ENCODE results near the gene METRNL.
"Not testable (repeated sequence)": the region's sequence is repeated elsewhere in the genome, so short reads cannot be mapped to it uniquely, and the experiment has no call there.

METRNL gene, protein sequence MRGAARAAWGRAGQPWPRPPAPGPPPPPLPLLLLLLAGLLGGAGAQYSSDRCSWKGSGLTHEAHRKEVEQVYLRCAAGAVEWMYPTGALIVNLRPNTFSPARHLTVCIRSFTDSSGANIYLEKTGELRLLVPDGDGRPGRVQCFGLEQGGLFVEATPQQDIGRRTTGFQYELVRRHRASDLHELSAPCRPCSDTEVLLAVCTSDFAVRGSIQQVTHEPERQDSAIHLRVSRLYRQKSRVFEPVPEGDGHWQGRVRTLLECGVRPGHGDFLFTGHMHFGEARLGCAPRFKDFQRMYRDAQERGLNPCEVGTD

GRCh38 chr17:83079352-83079747, at the start of gene METRNL:
Gene METRNL (plus strand): TSS chr17:83079609. CDS start chr17:83079816, 207 bp downstream.
- in situ Hi-C loops (cut with MboI; ENCODE audit: low pct_unique_long_range_greater_than_20kb, low sequenced_read_pairs, unreplicated experiment): no loop called here
- DNase-seq (ENCODE audit: low spot score): peak; percentile 98
- no peak for TF ChIP-seq CTCF (IDR thresholded peaks at IDR 0.05; ENCODE audit: extremely low read depth, insufficient read depth, missing control alignments)

- in situ Hi-C loops (cut with MboI; ENCODE audit: low pct_unique_long_range_greater_than_20kb, low sequenced_read_pairs, unreplicated experiment): no loop called here
- no peak for TF ChIP-seq CTCF (IDR thresholded peaks at IDR 0.05; ENCODE audit: extremely low read depth, insufficient read depth, missing control alignments)
These were observed 49.0 kb upstream of the METRNL start for GRCh38 chr17:83030432-83030831.

GRCh38 chr17:83031321-83031945, 48.0 kb upstream of the METRNL start:
- DNase-seq (ENCODE audit: low spot score): no peak
- TF ChIP-seq CTCF (IDR thresholded peaks at IDR 0.05; ENCODE audit: extremely low read depth, insufficient read depth, missing control alignments): no peak
- in situ Hi-C loops (cut with MboI; ENCODE audit: low pct_unique_long_range_greater_than_20kb, low sequenced_read_pairs, unreplicated experiment): no loop called here

More at GRCh38 chr17:83030432-83030831, 49.0 kb upstream of the METRNL start:
- DNase-seq (ENCODE audit: low spot score): no peak

DNA sequence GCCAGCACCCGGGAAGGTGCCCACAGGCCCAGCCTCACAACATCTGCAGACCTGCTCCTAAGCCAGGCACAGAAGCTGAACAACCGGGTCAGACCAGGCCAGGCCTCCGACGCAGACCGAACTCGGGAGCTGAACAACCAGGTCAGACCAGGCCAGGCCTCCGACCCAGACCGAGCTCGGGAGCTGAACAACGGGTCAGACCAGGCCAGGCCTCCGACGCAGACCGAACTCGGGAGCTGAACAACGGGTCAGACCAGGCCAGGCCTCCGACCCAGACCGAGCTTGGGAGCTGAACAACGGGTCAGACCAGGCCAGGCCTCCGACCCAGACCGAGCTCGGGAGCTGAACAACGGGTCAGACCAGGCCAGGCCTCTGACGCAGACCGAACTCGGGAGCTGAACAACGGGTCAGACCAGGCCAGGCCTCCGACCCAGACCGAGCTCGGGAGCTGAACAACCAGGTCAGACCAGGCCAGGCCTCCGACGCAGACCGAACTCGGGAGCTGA, 47.4 kb upstream of the METRNL start:
- DNase-seq (ENCODE audit: low spot score); in situ Hi-C loops (cut with MboI; ENCODE audit: low pct_unique_long_range_greater_than_20kb, low sequenced_read_pairs, unreplicated experiment): not testable (repeated sequence)

- in situ Hi-C loops (cut with MboI; ENCODE audit: low pct_unique_long_range_greater_than_20kb, low sequenced_read_pairs, unreplicated experiment): no loop called here
- no peak for DNase-seq (ENCODE audit: low spot score)
- TF ChIP-seq CTCF (IDR thresholded peaks at IDR 0.05; ENCODE audit: extremely low read depth, insufficient read depth, missing control alignments): no peak
These were observed 46.6 kb upstream of the METRNL start for GRCh38 chr17:83032781-83033180.

DNA sequence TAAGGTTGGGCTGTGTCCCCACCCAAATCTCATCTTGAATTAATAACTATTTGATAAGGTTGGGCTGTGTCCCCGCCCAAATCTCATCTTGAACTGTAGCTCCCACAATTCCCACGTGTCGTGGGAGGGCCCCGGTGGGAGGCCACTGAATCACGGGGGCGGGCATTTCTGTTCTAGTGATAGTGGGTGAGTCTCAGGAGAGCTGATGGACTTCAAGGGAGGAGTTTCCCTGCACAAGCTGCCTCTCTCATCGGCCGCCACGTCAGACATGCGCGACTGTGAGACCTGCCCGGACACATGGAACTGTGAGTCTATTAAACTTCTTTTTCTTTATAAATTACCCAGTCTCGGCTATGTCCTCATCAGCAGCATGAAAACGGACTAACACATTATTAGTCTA, 44.9 kb upstream of the METRNL start:
- no peak for DNase-seq (ENCODE audit: low spot score)
- in situ Hi-C loops (cut with MboI; ENCODE audit: low pct_unique_long_range_greater_than_20kb, low sequenced_read_pairs, unreplicated experiment): no loop called here
- no peak for TF ChIP-seq CTCF (IDR thresholded peaks at IDR 0.05; ENCODE audit: extremely low read depth, insufficient read depth, missing control alignments)

- no peak for TF ChIP-seq CTCF (IDR thresholded peaks at IDR 0.05; ENCODE audit: extremely low read depth, insufficient read depth, missing control alignments)
- in situ Hi-C loops (cut with MboI; ENCODE audit: low pct_unique_long_range_greater_than_20kb, low sequenced_read_pairs, unreplicated experiment): no loop called here
- DNase-seq (ENCODE audit: low spot score): no peak
These were observed 43.7 kb upstream of the METRNL start for GRCh38 chr17:83035722-83036121.
